Measurements from ENCODE around the gene TCF12. TPM values are rescaled to one million over a fixed set of nuclear protein-coding genes. Genes with fewer than 3 reads are reported as not detected.

The TCF12 gene
- total RNA-seq, 1 donor from 2014 or later: 149 TPM

DNA sequence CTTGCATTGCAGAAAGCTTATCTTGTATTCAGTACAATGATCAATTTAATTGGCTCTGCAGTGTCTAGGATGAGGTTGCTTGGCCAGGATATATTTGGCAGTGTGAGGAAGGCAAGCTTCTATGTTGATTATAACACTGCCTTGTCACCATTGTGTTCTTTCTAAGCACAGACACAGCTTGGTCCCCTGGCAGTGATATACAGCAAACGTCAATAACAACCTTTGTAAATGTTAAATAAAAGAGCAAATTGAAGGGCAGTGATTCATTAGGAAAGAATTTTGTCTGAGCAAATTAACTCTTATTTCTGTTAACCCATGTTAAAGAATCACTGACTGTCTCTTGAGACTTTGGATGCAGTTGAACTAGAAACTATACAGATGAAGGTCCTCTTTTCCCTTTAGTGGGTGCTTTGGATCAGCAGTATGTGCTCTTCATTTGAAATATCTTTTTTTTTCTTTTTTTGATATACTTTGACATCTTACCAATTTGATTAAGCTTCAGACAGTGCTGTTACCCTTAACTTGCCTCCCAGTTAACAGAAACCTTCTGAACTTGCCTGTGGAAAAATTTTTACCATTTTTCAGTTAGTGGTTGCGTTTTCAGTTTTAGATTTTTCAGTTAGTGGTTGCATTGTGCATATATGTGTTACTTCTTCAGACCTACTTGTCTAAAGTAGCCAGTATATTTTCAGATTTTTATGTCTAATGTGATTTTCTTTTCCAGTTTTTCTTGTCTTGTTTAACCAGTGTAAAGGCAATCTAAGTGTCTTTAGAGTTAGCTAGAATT is 199.8 kb downstream of the TCF12 start:
- peaks cover 93% of the 10 kb centered on the region for H3K79me2 ChIP-seq (ENCODE audit: low read depth)
- Mint-ChIP-seq H3K4me3 (no peak overlapping the region), H3K4me1 (peaks cover 13% of the 10 kb centered on the region), H3K27ac (peak overlapping the region; percentile 64), H3K36me3 (peaks cover 4% of the 10 kb centered on the region), H3K9me3 (no peaks in the 10 kb centered on the region), H3K27me3 (ENCODE audit: insufficient read depth, low read depth) (no peaks in the 10 kb centered on the region)
- H3K4me2 ChIP-seq: no peak overlapping the region
- no peak overlapping the region for H3K4me3 ChIP-seq
- H3F3A ChIP-seq (ENCODE audit: low read depth): peaks cover 3% of the 10 kb centered on the region
- no peaks in the 10 kb centered on the region for H3K9me3 ChIP-seq (ENCODE audit: low read depth)
- peaks cover 4% of the 10 kb centered on the region for H3K36me3 ChIP-seq
- H3K27me3 ChIP-seq: no peaks in the 10 kb centered on the region
- DNase-seq (ENCODE audit: low spot score): no peak
- no peak overlapping the region for H3K9ac ChIP-seq
- H3K27ac ChIP-seq: no peak overlapping the region
- peaks cover 23% of the 10 kb centered on the region for H3K4me1 ChIP-seq
- TF ChIP-seq EZH2phosphoT487 (IDR thresholded peaks at IDR 0.05) (no peak), EZH2 (IDR thresholded peaks at IDR 0.05) (no peak)
- TF ChIP-seq, protein P1, sequence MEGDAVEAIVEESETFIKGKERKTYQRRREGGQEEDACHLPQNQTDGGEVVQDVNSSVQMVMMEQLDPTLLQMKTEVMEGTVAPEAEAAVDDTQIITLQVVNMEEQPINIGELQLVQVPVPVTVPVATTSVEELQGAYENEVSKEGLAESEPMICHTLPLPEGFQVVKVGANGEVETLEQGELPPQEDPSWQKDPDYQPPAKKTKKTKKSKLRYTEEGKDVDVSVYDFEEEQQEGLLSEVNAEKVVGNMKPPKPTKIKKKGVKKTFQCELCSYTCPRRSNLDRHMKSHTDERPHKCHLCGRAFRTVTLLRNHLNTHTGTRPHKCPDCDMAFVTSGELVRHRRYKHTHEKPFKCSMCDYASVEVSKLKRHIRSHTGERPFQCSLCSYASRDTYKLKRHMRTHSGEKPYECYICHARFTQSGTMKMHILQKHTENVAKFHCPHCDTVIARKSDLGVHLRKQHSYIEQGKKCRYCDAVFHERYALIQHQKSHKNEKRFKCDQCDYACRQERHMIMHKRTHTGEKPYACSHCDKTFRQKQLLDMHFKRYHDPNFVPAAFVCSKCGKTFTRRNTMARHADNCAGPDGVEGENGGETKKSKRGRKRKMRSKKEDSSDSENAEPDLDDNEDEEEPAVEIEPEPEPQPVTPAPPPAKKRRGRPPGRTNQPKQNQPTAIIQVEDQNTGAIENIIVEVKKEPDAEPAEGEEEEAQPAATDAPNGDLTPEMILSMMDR (IDR thresholded peaks at IDR 0.05): no peak
- no peak overlapping the region for H2AFZ ChIP-seq (replicated peaks)
- H4K20me1 ChIP-seq (ENCODE audit: low read depth): peaks cover 5% of the 10 kb centered on the region

DNA sequence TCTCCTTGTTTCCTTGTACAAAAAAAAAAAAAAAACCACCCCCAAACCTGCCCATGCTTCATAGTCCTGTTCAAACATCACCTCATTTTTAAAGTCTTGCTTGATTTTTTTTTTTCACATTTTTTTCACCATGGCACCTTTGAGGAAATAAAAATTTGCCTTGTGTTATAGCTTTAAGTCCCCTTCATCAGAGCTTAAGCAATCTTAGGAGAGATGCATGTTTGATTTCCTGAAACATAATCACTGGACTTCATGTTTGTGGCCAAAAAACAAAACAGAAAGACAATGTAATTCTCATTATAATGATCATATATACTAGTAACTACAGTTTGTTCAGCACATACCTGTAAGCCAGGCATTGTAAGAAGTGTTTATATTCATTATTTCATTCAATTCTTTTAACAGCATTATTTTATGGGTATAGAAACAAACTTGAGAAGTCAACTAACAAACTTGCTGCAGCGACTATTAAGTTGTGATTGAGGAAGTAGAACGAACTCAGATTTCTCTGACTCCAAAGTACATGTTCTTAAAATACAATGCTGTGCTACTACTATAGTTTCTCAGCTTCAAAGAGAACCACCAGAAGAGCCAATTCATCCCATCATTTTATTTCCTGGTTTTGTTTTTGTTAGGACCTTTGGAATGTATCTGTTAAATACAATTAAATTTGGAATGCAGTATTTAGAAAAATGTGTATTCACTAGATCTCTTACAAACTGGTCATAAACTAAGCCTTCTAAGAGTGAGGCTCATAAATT is 203.8 kb downstream of the TCF12 start:
- TF ChIP-seq, protein P1 (IDR thresholded peaks at IDR 0.05): no peak
- TF ChIP-seq EZH2 (IDR thresholded peaks at IDR 0.05) (no peak), EZH2phosphoT487 (IDR thresholded peaks at IDR 0.05) (no peak)
- peak overlapping the region; percentile 6 for H3K27ac ChIP-seq

DNA sequence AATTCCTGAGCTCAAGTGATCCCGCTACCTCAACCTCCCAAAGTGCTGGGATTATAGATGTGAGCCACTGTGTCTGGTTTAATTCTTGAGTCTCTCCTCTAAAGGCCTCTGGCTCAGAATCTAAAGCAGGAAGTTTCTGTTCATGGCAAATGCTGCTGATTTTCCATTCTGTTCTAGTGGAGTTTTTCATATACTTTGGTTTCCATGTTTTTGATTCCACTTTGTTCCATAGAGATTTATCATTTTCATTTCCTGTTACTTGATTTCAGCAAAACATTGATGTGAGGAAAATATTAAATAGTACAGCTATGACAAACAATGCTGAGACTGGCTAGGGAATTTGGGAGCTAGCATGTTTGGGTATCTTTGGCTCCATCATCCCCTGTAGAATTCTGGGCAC is 205.6 kb downstream of the TCF12 start:
- H3K4me2 ChIP-seq: no peak overlapping the region
- Mint-ChIP-seq H3K27ac (no peak overlapping the region), H3K4me3 (no peak overlapping the region), H3K36me3 (peaks cover 23% of the 10 kb centered on the region), H3K4me1 (peaks cover 2% of the 10 kb centered on the region), H3K27me3 (ENCODE audit: insufficient read depth, low read depth) (peaks cover 2% of the 10 kb centered on the region), H3K9me3 (no peaks in the 10 kb centered on the region)
- H4K20me1 ChIP-seq (ENCODE audit: low read depth): no peaks in the 10 kb centered on the region
- H3K27ac ChIP-seq: no peak overlapping the region
- no peak for DNase-seq (ENCODE audit: low spot score)
- no peaks in the 10 kb centered on the region for H3K9me3 ChIP-seq (ENCODE audit: low read depth)
- peaks cover 8% of the 10 kb centered on the region for H3K4me1 ChIP-seq
- no peak overlapping the region for H3K9ac ChIP-seq
- peaks cover 69% of the 10 kb centered on the region for H3K79me2 ChIP-seq (ENCODE audit: low read depth)
- TF ChIP-seq, protein P1 (IDR thresholded peaks at IDR 0.05): no peak
- no peak for TF ChIP-seq EZH2phosphoT487 (IDR thresholded peaks at IDR 0.05)
- TF ChIP-seq EZH2 (IDR thresholded peaks at IDR 0.05): no peak
- H2AFZ ChIP-seq (replicated peaks): no peak overlapping the region
- H3F3A ChIP-seq (ENCODE audit: low read depth): peaks cover 3% of the 10 kb centered on the region
- peaks cover 17% of the 10 kb centered on the region for H3K36me3 ChIP-seq
- no peaks in the 10 kb centered on the region for H3K27me3 ChIP-seq
- H3K4me3 ChIP-seq: no peak overlapping the region

More for the DNA sequence above, 203.8 kb downstream of the TCF12 start:
- H3K9me3 Mint-ChIP-seq: no peaks in the 10 kb centered on the region
- no peaks in the 10 kb centered on the region for H3K27me3 ChIP-seq
- H3K79me2 ChIP-seq (ENCODE audit: low read depth): peaks cover 80% of the 10 kb centered on the region
- H3K4me3 ChIP-seq: no peak overlapping the region
- H3F3A ChIP-seq (ENCODE audit: low read depth): peaks cover 3% of the 10 kb centered on the region
- H3K36me3 Mint-ChIP-seq: peaks cover 16% of the 10 kb centered on the region
- DNase-seq (ENCODE audit: low spot score): no peak
- H3K9me3 ChIP-seq (ENCODE audit: low read depth): no peaks in the 10 kb centered on the region
- H2AFZ ChIP-seq (replicated peaks): no peak overlapping the region
- peaks cover 2% of the 10 kb centered on the region for H3K27me3 Mint-ChIP-seq (ENCODE audit: insufficient read depth, low read depth)
- peaks cover 13% of the 10 kb centered on the region for H3K36me3 ChIP-seq
- no peak overlapping the region for H3K4me2 ChIP-seq
- no peak overlapping the region for H3K27ac Mint-ChIP-seq
- no peaks in the 10 kb centered on the region for H4K20me1 ChIP-seq (ENCODE audit: low read depth)
- H3K9ac ChIP-seq: no peak overlapping the region
- peaks cover 23% of the 10 kb centered on the region for H3K4me1 ChIP-seq
- no peak overlapping the region for H3K4me3 Mint-ChIP-seq
- peaks cover 10% of the 10 kb centered on the region for H3K4me1 Mint-ChIP-seq
